HG02852 (cell line): ENCODE measurements around the gene LMF1.

Experiments
- ATAC-seq: cut with Tn5 transposase; IDR thresholded peaks from one replicate; pipeline ENCODE4 v1.9.1; 2021; ENCODE audit warnings: mild to moderate bottlenecking, moderate library complexity; ENCODE audit not compliant: unreplicated experiment

Gene LMF1

DNA sequence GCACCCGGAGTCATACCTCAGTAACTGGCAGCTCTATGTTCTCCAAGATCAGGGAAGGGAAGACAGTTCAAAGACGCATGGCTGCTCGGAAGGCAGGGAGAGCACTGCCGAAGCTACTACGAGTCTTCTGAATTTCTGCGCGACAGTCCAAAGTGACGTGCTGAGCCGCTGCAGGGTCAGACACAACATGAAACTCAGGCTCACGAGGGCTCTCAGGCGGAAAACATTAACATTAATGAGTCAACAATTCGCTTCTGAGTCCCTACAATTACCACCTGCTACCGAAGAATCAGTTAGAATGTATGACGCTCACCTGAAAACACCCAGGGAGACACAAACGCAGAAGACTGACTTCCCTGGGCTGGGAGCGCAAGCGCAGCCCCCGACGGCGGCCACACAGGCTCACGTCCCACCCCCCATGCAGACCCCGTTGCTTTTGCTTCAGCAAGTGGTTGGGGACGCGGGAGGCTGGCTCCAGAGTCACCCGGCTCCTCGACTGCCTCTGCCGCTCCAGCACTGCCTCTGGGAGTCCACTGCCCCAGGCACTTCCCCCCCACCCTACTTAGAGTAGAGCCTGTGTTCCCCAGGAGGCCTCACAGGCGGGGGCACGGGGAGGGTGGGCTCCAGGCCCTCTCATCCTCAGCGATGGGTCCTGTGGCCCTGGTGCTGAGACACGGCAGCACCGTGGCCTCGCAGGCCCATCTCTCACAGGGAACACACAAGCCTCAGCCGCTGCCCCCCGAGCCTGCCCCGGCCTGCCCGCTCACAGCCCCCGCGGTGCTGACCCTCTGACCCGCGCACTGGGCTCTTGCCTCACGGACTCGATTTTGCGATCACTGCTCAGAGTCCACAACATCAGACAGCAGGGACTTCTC lies 38.9 kb downstream of the LMF1 start:
- ATAC-seq: no peak

DNA sequence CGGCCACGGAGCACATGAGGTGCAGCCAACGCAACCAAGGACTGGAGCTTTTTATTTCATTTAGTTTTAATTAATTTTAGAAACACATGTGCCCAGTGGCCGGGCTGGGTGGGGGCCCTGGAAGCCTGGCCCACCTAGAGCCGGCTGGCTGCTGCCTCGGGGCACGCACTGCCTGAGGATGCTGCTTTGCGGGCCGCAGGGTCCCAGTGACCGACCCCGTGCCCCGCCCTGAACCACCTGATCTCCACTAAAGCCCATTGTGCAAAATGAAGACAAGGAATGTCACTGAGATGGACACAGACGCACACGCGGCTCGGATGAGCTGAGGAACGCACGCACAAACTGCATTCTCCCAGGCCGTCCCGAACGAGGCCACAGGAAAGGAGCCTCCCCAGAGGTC lies 39.6 kb downstream of the LMF1 start:
- ATAC-seq: no peak

DNA sequence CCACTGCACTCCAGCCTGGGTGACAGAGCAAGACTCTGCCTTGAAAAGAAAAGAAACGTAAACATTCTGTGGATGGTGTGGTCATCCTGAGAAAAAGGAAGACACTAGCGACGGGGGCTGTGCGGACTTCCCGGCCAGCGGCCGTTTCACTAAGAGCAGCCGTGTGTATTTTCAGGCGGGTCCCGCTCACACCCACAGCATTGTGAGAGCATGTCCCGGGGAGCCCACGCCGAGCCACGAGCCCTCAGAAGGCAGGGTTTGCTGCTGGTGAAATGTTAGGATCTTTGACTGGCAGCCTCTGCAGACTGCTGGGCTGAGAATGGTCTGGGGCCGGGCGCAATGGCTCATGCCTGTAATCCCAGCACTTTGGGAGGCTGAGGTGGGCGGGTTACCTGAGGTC lies 40.3 kb downstream of the LMF1 start:
- ATAC-seq: no peak

DNA sequence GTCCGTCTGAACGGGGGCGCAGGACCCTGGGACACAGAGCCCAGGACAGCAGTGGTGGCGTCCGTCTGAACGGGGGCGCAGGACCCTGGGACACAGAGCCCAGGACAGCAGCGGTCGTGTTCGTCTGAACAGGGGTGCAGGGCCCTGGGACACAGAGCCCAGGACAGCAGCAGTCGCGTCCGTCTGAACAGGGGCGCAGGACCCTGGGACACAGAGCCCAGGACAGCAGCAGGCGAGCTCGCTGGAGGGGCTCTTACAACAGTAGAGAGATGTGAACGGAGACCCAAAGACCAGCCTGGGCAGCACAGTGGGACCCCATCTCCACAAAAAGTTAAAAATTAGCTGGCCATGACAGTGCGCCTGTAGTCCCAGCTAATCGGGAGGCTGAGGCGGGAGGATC lies 40.7 kb downstream of the LMF1 start:
- no peak for ATAC-seq

DNA sequence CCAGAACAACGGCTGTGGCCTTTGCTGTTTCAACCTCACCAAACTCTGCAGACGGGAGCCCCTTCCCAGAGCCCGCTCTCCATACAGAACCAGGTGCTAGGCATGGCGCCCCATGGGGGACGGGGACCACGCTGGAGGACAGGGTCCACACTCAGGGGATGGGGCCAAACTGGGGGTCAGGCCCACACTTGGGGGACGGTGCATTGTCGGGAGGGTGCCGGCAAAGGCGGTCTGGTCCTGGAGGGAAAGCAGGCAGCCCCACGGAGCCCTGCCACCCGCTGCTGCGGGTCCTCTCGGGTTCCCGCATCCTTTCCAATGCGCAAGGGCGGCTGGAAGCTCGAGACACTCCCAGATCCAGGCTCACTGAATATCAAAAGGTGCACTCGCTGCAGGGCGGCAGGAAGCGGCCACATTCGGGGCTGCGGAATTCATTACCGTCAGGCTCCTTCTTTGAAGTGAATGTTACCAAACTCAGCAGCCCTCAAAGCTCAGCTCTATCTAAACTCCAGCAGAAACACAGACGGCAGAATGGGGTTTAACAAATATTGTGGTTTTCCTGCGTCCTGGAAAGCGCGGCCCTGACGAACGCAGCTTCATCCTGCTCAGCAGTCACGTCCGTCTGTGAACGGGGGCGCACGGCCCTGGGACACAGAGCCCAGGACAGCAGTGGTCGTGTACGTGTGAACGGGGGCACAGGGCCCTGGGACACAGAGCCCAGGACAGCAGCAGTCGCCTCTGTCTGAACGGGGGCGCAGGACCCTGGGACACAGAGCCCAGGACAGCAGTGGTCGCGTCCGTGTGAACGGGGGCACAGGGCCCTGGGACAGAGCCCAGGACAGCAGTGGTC lies 41.3 kb downstream of the LMF1 start:
- no peak for ATAC-seq

DNA sequence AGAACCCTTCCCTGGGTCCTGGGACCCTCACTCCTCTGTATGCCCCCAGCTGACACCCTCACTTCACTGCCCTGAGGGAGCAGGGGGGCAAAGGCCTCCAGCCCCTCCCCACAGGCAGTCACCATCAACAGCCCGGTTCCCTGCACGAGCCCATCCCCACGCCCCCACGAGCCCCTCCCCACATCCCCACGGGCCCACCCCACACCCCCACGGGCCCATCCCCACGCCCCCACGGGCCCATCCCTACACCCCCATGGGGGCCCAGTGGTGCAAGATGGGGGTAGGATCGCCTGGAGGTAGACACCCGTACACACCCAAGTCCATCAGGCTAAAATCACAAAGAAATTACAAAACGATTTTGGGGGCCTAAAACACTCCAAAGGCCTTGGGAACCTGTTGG lies 42.3 kb downstream of the LMF1 start:
- no peak for ATAC-seq

DNA sequence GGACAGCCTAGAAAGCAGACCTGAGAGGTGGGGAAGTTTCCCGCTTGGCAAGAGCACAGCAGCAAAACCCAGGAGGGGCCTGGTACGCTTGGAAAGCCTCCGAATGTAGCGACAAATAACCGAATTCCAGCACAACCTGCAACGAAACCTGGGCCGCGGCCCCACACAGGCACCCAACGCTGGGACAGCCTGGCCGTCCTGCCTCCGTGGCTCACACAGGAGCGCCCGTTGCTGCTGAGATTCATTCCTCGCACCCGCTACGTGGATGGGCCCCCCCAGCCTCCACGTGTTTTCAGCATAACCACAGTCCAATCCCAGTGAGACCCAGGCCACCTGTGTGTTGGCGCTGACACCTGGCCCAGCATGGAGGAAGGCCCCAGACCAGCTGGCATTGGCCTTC lies 42.9 kb downstream of the LMF1 start:
- no peak for ATAC-seq

DNA sequence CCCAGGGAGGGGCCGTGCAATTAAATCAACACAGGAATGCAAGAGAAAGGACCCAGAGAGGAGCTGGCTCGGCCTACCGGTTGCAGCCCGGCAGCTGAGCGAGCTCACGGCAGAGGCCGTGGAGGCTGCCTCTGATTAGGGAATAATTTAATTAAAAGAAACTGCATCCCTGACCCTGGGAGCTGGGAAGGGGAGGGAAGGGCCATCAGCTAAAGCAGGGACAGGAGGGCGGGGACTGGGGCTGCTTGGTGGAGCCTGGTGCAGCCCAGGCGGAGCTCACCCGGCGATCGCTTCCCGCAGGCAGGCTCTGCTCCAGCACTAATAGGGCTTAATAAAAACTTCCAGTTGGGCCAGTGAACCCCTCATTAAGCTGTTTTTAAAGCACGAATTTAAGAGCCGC lies 43.4 kb downstream of the LMF1 start:
- no peak for ATAC-seq

DNA sequence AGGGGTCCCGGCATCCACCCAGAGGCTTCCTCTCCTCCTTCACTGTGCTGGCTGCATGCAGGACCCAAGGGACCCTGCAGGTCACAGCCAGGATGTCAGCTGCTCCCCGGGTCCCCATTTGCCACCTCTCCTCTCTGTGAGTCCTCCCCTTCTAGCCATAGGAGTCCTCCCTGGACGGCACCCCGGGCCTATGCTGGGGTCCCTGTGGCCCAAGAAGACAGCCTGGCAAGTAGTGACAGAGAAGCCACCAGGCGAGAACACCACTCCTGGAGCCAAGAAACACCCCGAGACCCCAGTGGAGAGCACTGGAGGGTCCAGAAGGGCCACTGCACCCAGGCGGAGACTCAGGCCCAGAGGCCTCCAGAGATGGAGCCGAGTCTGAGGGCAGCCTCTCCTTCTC lies 44.1 kb downstream of the LMF1 start:
- no peak for ATAC-seq

DNA sequence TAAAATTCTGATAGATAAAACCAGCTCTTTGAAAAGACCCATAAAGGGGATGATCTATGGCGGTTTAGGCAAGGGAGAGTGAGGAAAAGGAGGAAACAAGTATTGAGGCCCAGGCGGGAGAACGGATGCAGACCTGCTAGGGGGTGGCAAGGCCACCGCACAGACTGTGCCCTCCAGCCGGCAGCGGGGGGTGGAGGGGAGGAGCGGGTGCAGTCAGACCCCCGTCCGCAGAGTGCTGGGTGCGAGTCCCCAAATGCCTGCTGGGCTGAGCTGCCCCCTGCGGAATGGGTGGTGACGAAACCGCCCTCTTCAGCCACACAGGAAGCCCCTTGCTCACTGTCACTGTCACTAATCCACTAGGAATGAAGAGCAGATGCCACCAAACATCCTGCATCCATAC lies 46.0 kb downstream of the LMF1 start:
- no peak for ATAC-seq

DNA sequence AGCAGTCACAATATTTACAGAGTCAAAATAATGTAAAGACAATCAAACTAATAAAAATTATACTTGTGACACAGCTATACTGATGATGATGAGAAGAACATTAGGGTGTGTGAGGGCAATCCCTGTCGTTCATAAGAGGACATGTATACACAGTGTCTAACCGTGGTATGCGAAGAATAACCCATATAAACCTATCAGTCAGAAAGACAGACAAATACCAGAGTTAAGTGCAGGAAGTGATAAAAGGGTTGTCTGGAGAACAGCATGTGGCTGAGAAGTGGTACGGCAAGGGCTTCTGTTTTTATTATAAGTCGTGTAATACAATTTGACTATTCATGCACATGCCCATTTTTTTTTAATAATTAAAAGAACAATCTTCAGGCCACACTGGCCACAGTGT lies 46.7 kb downstream of the LMF1 start:
- ATAC-seq: no peak

DNA sequence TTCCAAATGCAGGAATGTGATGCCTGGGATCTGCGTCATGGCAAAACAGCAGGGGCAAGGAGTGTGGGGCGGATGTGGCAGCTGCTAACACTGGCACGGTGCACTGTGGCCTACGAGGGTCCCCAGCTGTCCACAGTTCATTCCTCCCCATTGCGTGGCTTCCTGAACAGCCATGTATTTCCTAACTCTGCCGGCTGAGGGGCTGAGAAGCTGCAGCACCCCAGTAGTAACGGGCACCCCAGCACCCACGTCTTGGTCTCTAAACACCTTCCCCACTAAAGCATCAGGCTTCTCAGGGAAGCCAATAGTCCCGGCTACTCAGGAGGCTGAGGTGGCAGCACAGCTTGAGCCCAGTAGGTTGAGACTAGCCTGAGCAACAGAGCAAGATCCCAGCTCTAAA lies 47.6 kb downstream of the LMF1 start:
- no peak for ATAC-seq

DNA sequence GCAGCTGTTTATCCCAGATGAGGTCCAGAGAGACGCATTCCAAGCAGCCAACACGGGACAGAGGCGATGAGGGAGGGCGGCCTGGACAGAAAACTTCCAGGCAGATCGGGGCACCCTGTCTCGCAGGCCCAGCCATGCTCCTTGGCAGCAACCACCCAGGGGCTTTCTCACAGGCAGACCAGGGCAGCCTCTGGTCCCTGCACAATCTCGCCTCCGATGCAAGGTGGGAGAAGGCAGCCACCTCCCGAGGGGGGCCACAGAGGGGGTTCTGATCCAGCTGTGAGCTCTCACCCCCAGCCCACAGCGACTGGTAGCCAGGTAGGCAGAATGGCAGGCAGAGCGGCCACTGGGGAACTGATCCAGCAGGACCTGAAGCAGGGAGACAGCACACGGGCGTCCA lies 48.7 kb downstream of the LMF1 start:
- ATAC-seq: no peak

DNA sequence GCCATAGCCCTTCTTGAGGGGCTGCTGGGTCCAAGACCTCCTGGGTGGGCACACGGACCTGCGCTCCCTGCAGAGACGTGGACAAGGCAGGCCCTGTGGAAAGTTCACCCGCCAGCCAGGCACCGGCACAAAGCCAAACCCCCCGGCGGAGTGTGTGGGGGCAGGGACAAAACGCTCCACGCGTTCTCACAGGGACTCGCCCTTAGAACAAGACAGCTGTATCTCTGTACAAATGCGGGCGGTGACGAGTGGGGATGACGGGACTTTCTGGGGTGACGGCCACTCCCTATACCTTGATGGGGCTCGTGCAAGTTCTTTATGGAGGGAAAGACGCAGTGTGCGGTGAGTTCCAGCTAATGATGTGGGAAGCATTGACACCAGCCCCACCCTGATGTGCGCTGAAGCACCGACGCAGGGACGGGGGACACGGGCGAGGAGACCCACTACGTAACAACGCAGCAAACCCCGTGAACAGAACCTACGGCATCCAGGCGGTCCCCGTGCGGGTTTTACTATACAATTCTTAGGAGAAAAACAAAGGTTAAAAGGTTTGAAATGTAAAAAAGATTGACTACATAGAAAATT lies 49.4 kb downstream of the LMF1 start:
- ATAC-seq: no peak

DNA sequence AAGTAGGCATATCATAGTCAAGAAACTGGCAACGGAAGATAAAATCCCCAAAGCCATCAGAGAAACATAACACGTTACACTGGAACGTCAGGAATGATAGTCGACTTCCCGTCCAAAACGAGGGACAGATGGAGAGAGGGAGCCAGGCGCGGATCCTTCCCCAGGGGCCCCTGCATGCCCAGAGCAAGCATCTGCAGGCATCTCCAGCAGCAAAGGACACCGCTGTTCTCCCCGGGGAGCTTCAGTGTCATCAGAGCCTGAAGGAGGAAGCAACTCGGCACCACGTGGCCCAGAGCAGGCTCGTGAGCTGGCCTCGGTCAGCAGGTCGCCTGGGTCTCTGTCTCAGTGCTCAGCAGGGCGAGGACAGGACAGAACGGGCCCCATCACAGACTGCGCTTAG lies 50.1 kb downstream of the LMF1 start:
- ATAC-seq: no peak

DNA sequence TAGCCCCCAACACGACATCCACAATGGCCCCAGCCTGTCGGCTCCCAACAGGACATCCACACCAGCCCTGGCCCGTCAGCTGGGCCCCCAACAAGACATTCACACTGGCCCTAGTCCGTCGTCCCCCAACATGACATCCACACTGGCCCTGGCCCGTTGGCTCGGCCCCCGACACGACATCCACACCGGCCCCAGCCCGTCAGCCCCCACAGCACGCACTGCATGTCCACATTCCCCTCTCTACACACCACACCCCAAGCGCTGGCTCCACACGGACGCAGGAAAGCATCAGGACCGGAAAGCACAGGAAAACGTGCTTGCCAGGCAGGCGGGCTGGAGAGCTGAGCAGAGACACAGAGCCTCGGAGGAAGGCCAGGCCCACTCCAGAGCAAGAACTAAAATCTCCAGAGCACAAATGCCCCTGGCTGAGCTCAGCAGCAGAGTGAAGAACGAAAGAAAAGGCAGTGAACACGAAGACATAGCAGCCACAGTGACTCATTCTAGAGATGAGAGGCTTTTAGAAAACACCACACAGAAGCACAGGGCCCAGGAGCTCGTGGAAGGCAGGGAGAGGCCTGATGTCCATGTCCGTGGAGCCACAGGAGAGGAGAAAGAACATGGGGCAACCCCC lies 50.6 kb downstream of the LMF1 start:
- ATAC-seq: no peak

DNA sequence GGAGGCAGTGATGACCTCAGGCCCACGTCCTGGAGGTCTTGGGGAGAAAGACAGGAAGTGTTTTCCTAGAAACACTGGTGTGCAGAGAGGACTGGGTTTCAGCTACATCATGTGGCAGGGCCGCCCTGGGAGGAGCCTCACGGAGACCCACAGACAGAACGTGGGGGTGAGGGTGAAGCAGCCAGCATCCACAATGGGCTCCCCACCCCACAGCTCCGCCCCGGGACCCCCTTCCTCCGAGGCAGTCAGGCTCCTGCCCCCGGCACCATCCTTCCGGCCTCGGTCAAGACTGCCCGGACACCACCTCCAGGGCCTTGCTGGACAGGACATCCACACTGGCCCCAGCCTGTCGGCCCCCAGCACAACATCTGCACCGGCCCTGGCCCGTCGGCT lies 51.1 kb downstream of the LMF1 start:
- ATAC-seq: no peak

DNA sequence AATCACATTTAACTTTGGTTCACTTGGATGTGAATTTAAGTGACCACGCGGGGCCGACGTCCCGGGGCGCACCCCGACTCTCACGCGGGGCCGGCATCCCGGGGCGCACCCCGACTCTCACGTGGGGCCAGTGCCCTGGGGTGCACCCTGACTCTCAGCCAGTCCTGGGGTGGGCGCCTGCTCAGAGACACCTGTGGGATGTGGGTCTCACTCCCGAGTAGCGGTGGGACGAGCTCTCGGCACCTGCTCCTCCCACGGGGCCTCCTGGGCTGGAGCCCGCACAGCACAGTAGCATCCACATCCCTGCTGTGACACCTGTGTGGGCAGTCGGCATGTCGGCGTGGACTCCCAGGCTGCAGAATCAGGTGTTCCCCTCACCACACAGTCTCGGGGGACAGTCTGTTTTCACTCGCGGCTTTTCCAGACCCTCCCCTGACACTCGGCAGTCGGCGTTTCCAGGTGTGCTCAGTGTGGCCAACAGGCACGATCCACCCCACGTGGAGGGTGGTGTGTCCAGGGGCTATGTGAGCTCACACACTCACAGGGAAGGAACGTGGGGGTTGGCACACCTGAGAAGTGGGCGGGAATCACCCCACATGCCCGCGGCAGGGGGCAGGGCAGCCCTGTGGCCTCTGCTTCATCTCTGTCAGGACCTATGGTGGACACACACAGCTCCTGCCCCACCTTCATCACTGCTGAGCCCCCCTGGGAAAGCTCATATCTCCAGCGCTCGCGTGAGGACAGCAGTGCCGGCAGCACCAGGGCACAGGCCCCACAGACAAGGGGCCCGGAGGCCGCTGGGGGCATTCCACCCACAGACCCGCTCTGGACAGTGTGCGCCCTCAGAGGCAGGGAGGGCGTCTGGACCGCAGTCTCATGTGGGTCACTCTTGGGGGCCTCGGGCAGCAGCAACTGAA lies 51.8 kb downstream of the LMF1 start:
- ATAC-seq: no peak

DNA sequence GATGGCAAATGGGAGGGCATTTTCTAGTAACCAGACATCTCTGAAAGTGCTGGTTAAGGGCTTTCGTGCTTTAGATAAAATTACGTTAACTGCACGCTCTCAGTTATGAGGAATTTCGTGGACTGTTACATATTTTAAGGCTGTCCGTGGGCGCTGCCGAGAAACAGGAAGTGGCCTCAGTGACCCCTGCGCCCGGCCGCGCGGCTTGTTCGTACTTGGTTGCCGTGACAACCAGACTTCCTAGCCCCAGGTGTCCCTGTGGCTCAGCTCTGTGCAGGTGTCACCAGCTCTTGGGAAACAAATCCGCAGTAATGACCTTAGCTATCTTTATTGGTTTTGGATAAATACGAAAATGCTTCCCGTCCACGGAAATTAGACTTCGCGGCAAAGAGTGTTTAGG lies 52.7 kb downstream of the LMF1 start:
- ATAC-seq: no peak

DNA sequence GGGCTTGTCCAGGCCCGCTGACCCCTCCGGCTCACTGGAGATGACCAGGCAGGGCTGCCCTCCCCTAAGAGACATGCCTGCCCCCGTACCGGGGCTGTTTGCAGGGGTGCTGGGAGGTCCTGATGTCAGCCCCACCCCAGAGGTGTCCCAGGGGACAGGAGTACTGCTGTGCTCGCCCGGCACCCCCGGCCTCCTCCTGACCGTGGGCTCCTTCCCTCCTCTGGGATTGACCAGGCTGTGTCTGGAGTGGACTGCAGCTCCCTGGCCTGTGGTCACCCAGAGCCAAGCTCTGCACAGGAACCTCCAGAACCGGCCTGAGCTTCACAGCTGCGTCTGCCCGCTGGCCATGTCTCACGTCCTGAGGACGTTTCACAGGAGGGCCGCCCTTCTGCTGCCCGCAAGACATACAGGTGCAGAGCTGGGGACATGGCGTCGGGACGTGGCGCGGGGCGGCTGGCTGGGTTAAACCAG lies 53.2 kb downstream of the LMF1 start:
- no peak for ATAC-seq
